Uterus (tissue), 4 donors: ENCODE data around the gene GPHN. TPM values are rescaled to one million over a fixed set of nuclear protein-coding genes. Genes with fewer than 3 reads are reported as not detected.

Experiments
- DNase-seq, 2 donors: peaks; one replicate each; pipeline ENCODE4 v3.0.0-alpha.2; 2019 to 2020
- H3K27ac ChIP-seq, 2 donors: fragments of 200-600 bp; sonication (generic); 1 replicate in 1 of 2; 2 replicates in 1 of 2; pipeline ENCODE4 v1.5.1; 2016 to 2018
- H3K27me3 ChIP-seq, 2 donors: fragments of 200-600 bp; sonication (generic); one replicate each; pipeline ENCODE4 v1.5.1; 2018 to 2019; ENCODE audit warnings: control low read depth in 1 of 2
- H3K36me3 ChIP-seq, 2 donors: fragments of 200-600 bp; sonication (generic); one replicate each; pipeline ENCODE4 v1.5.1; 2019; ENCODE audit warnings: control low read depth in 1 of 2
- H3K4me1 ChIP-seq, 2 donors: fragments of 200-600 bp; sonication (generic); one replicate each; pipeline ENCODE4 v1.5.1; 2018 to 2019; ENCODE audit warnings: control low read depth in 1 of 2
- H3K4me3 ChIP-seq, 2 donors: fragments of 200-600 bp; sonication (generic); 1 replicate in 1 of 2; 2 replicates in 1 of 2; pipeline ENCODE4 v1.5.1; 2018 to 2019; ENCODE audit warnings: mild to moderate bottlenecking in 1 of 2
- H3K9me3 ChIP-seq, 2 donors: fragments of 200-600 bp; sonication (generic); one replicate each; pipeline ENCODE4 v1.5.1; 2019; ENCODE audit warnings: control low read depth in 1 of 2
- POLR2A ChIP-seq, 2 donors: fragments of 450-650 bp; IDR thresholded peaks; one replicate each; pipeline ENCODE4 v1.6.1; 2016; ENCODE audit warnings: antibody characterized with exemption in 2 of 2, mild to moderate bottlenecking in 1 of 2, moderate library complexity in 1 of 2
- intact Hi-C: fragments of 100-400 bp; cut with DNase I; formaldehyde crosslinking; loops from one replicate; pipeline ENCODE4 v1.15.1; 2023; ENCODE audit warnings: low total_unique reads
- total RNA-seq, 4 donors: library from RNA; depleted of rRNA in 3 of 4; stranded (reverse); fragments of >200 nt in 3 of 4; gene quantifications; one replicate each; pipeline versions ENCODE4 v1.1.0 to v1.2.4, GENCODE V29; 2014 to 2023
- TF ChIP-seq, protein P1 (sequence below), 4 experiments: fragments of 200-600 bp in 2 of 4; fragments of 450-650 bp in 2 of 4; sonication (generic) in 2 of 4; IDR thresholded peaks; one replicate each; pipeline ENCODE4 v1.5.1; 2016 to 2019; ENCODE audit warnings: antibody characterized with exemption in 4 of 4, mild to moderate bottlenecking in 2 of 4, moderate library complexity in 1 of 4
- donor health status: DM: yes; HTN: yes; CAD: no.

GPHN gene
- total RNA-seq, 4 donors from 2014 or later, result 14.9 to 42.9 (median 19.1) TPM

DNA sequence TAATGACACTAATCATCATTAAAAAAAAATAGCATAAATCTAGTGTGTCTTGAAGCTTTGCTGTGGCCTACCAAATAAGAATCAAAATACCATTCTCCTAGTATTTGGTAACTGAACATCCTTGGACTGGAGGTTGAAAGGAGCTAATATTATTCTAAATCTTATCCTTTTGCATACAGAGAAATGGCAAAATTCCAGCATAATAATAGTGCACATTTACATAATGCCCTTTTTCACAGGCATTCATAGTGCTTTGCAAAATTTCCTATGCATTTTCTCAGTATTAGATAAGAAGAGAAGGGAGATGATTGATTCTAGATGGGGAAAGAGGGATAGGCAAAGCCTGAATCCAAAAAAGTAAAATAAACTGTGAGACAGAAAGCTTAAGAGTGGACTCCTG lies 35.7 kb upstream of the GPHN start:
- H3K9me3 ChIP-seq, result no peaks in the 10 kb centered on the region
- H3K27me3 ChIP-seq, result no peaks in the 10 kb centered on the region
- H3K4me1 ChIP-seq, result no peaks in the 10 kb centered on the region
- no peak for DNase-seq
- H3K27ac ChIP-seq, result no peak overlapping the region
- H3K36me3 ChIP-seq, result no peaks in the 10 kb centered on the region
- no peak overlapping the region for H3K4me3 ChIP-seq
- intact Hi-C loops, result no loop called here
- TF ChIP-seq POLR2A (IDR thresholded peaks at IDR 0.05), result no peak
- TF ChIP-seq, protein P1, sequence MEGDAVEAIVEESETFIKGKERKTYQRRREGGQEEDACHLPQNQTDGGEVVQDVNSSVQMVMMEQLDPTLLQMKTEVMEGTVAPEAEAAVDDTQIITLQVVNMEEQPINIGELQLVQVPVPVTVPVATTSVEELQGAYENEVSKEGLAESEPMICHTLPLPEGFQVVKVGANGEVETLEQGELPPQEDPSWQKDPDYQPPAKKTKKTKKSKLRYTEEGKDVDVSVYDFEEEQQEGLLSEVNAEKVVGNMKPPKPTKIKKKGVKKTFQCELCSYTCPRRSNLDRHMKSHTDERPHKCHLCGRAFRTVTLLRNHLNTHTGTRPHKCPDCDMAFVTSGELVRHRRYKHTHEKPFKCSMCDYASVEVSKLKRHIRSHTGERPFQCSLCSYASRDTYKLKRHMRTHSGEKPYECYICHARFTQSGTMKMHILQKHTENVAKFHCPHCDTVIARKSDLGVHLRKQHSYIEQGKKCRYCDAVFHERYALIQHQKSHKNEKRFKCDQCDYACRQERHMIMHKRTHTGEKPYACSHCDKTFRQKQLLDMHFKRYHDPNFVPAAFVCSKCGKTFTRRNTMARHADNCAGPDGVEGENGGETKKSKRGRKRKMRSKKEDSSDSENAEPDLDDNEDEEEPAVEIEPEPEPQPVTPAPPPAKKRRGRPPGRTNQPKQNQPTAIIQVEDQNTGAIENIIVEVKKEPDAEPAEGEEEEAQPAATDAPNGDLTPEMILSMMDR (IDR thresholded peaks at IDR 0.05), result no peak

DNA sequence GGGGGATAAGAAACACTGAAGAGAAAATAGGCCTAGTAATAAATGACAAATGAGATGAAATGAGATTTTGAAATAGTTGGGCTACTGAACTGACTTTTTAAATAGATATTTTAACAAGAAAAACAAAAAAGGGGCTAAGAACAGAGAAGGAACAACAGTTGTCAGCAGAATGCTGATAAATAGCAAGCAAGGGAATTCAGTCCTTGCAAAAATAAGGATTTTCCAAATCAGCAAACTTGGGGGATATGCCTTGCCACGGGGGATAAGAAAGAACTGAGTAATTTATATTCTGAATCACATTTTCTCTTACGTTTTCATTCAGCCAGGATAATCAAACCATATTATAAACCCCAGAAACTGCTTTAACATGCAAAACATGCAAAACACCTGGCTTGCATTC lies 34.7 kb upstream of the GPHN start:
- Histone ChIP-seq H3K9me3 (no peaks in the 10 kb centered on the region), H3K27me3 (no peaks in the 10 kb centered on the region), H3K27ac (no peak overlapping the region), H3K36me3 (no peaks in the 10 kb centered on the region), H3K4me3 (no peak overlapping the region), H3K4me1 (no peaks in the 10 kb centered on the region)
- intact Hi-C loops, result no loop called here
- no peak for TF ChIP-seq POLR2A (IDR thresholded peaks at IDR 0.05)
- TF ChIP-seq, protein P1 (IDR thresholded peaks at IDR 0.05), result no peak
- DNase-seq, result no peak

DNA sequence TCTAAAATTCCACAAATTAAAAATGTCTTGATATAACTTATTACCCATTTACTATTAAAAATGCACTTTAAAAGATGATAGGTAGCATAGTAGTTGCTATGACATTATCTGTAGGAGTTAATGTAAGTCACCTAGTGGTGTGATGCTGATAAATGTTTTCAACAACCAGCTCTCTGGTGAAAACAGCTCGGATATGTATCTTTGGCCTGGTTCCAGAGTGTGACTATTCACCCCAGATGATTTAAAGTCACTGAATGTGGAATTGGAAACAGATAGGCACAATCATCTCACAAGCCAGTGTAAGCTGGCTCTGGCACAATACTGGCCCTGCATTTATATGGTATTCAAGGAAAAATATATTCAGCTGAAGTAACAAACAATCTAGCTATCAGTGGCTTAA lies 31.0 kb upstream of the GPHN start:
- TF ChIP-seq POLR2A (IDR thresholded peaks at IDR 0.05), result no peak
- TF ChIP-seq, protein P1 (IDR thresholded peaks at IDR 0.05), result no peak
- intact Hi-C loops, result no loop called here
- no peak overlapping the region for H3K4me3 ChIP-seq

DNA sequence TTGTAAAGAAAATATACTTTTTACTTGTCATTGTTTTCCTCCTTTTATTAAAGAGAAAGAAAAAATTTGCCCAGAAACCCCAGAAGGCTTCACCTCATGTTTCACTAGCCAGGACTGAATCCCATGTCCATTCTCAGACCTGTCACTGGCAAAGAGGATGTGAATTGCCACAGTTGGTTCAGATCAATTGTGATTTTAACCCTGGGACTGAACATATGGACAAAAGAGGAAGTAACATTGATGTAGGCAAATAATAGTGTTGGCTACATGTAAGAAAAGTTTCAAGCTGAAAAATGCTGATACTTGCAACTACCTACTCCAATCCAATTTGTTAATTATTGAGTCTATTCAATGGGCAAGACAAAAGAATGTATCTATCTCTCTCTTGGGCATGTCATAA lies 30.4 kb upstream of the GPHN start:
- no peak for DNase-seq
- H3K4me1 ChIP-seq, result no peaks in the 10 kb centered on the region
- intact Hi-C loops, result no loop called here
- TF ChIP-seq, protein P1 (IDR thresholded peaks at IDR 0.05), result no peak
- TF ChIP-seq POLR2A (IDR thresholded peaks at IDR 0.05), result no peak
- no peaks in the 10 kb centered on the region for H3K9me3 ChIP-seq
- no peaks in the 10 kb centered on the region for H3K36me3 ChIP-seq
- H3K27me3 ChIP-seq, result no peaks in the 10 kb centered on the region
- H3K4me3 ChIP-seq, result no peak overlapping the region
- H3K27ac ChIP-seq, result no peak overlapping the region

More for the DNA sequence above, 31.0 kb upstream of the GPHN start:
- H3K4me1 ChIP-seq, result no peaks in the 10 kb centered on the region
- no peak overlapping the region for H3K27ac ChIP-seq
- H3K9me3 ChIP-seq, result no peaks in the 10 kb centered on the region
- no peaks in the 10 kb centered on the region for H3K36me3 ChIP-seq
- H3K27me3 ChIP-seq, result no peaks in the 10 kb centered on the region
- no peak for DNase-seq

DNA sequence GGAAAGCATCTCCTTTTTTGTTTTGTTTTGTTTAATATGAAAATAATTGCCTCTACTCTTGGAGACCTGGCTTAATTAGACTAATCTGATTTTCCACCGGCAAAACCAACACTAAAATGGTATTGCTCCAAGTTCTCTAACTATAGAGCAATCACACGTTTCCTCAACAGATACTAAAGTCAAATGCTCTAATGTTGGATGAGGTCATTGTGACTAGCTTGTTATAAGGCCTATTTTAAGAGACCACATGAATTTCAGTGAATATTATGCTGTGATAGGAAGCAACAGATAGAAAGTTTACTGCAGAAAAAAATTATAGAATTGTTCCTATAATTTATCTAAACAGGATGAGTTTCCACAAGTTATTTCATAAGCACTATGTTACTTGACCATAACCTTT lies 25.1 kb upstream of the GPHN start:
- intact Hi-C loops, result no loop called here

More for the DNA sequence above, 25.1 kb upstream of the GPHN start:
- no peaks in the 10 kb centered on the region for H3K27me3 ChIP-seq
- TF ChIP-seq, protein P1 (IDR thresholded peaks at IDR 0.05), result no peak
- TF ChIP-seq POLR2A (IDR thresholded peaks at IDR 0.05), result no peak
- H3K4me1 ChIP-seq, result no peaks in the 10 kb centered on the region
- no peak overlapping the region for H3K4me3 ChIP-seq
- no peak overlapping the region for H3K27ac ChIP-seq
- no peak for DNase-seq
- H3K36me3 ChIP-seq, result no peaks in the 10 kb centered on the region
- no peaks in the 10 kb centered on the region for H3K9me3 ChIP-seq
